Measurements from ENCODE around the gene DLL1. TPM values are rescaled to one million over a fixed set of nuclear protein-coding genes. Genes with fewer than 3 reads are reported as not detected.

The DLL1 gene
- total RNA-seq, 1 experiment from 2014 or later, result 0.13 TPM

Small RNAs within 50 kb of the gene (small RNA-seq; reads per million reads assigned to genes)
- gene MIR4644, result 0 reads per million in 2 experiments

Other genes with a start within 250 kb of the DLL1 start
- gene FAM120B, start 15.7 kb upstream of the DLL1 start, total RNA-seq (2014; rRNA removed; shearing (Covaris generic)), result 11.1 and 11.3 TPM in 2 replicates